ENCODE data around the gene RPS16.

DNA sequence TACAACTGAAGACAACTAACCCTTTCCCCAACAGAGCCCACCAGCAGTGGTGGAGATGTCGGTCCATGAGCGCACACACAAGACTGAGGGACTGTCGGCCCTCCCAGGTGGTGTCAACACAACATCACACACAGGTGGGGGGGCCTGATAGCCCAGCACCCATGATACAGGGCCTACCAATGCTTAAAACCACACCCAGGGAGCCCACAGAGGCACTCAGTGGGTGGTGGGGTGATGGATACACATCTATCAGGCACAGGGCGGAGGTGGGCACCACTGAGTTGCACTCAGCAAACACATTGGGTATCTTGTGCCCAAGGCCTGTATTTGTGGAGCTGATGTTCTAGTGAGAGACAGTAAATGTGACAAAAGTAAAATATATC lies 36.1 kb downstream of the RPS16 start:
- TF ChIP-seq, protein P1, sequence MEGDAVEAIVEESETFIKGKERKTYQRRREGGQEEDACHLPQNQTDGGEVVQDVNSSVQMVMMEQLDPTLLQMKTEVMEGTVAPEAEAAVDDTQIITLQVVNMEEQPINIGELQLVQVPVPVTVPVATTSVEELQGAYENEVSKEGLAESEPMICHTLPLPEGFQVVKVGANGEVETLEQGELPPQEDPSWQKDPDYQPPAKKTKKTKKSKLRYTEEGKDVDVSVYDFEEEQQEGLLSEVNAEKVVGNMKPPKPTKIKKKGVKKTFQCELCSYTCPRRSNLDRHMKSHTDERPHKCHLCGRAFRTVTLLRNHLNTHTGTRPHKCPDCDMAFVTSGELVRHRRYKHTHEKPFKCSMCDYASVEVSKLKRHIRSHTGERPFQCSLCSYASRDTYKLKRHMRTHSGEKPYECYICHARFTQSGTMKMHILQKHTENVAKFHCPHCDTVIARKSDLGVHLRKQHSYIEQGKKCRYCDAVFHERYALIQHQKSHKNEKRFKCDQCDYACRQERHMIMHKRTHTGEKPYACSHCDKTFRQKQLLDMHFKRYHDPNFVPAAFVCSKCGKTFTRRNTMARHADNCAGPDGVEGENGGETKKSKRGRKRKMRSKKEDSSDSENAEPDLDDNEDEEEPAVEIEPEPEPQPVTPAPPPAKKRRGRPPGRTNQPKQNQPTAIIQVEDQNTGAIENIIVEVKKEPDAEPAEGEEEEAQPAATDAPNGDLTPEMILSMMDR (IDR thresholded peaks at IDR 0.05) = no peak
- no peak for TF ChIP-seq POLR2A (IDR thresholded peaks at IDR 0.05)

All from right lobe of liver (tissue), 4 donors.